T-helper 22 cell (primary cell): ENCODE measurements around the gene SIGLEC8.
"Not testable (repeated sequence)": the region's sequence is repeated elsewhere in the genome, so short reads cannot be mapped to it uniquely, and the experiment has no call there.

Source experiments
- DNase-seq: peaks from one replicate; pipeline ENCODE4 v3.0.0-alpha.2; 2020; ENCODE audit warnings: low read depth

SIGLEC8 gene

GRCh38 chr19:51447510-51447909, 10.7 kb downstream of the SIGLEC8 start:
- not testable (repeated sequence) for DNase-seq

GRCh38 chr19:51441410-51442390, 16.6 kb downstream of the SIGLEC8 start:
- DNase-seq, result peak; percentile 73

GRCh38 chr19:51440846-51441409, 17.3 kb downstream of the SIGLEC8 start:
- DNase-seq, result no peak

GRCh38 chr19:51440052-51440451, 18.2 kb downstream of the SIGLEC8 start:
- no peak for DNase-seq

GRCh38 chr19:51439021-51439465, 19.2 kb downstream of the SIGLEC8 start:
- no peak for DNase-seq

GRCh38 chr19:51434456-51434855, 23.8 kb downstream of the SIGLEC8 start:
- DNase-seq, result no peak

- DNase-seq, result no peak
Measured at GRCh38 chr19:51433043-51433442, 25.2 kb downstream of the SIGLEC8 start.

- no peak for DNase-seq
Measured at GRCh38 chr19:51431124-51431523, 27.1 kb downstream of the SIGLEC8 start.

- no peak for DNase-seq
Measured at GRCh38 chr19:51430221-51430620, 28.0 kb downstream of the SIGLEC8 start.

- no peak for DNase-seq
Measured at GRCh38 chr19:51427201-51427600, 31.1 kb downstream of the SIGLEC8 start.

- DNase-seq, result peak; percentile 43
Measured at GRCh38 chr19:51422053-51422448, 36.2 kb downstream of the SIGLEC8 start.

GRCh38 chr19:51421229-51422052, 36.8 kb downstream of the SIGLEC8 start:
- no peak for DNase-seq

- not testable (repeated sequence) for DNase-seq
Measured at GRCh38 chr19:51420511-51420910, 37.7 kb downstream of the SIGLEC8 start.

- no peak for DNase-seq
Measured at GRCh38 chr19:51418707-51419106, 39.5 kb downstream of the SIGLEC8 start.

GRCh38 chr19:51417810-51418157, 40.5 kb downstream of the SIGLEC8 start:
- no peak for DNase-seq

- no peak for DNase-seq
Measured at GRCh38 chr19:51417107-51417809, 41.0 kb downstream of the SIGLEC8 start, which contains the start of gene SIGLEC10. SIGLEC10 (minus strand) TSS chr19:51417642; CDS start chr19:51417581, 61 bp downstream.

GRCh38 chr19:51416422-51416821, 41.8 kb downstream of the SIGLEC8 start:
- DNase-seq, result not testable (repeated sequence)

- no peak for DNase-seq
Measured at GRCh38 chr19:51415187-51415586, 43.1 kb downstream of the SIGLEC8 start.

GRCh38 chr19:51410950-51411748, 47.1 kb downstream of the SIGLEC8 start:
- no peak for DNase-seq

- no peak for DNase-seq
Measured at GRCh38 chr19:51407511-51408131, 50.6 kb downstream of the SIGLEC8 start.
